ENCODE data around the gene SEPTIN2. TPM values are rescaled to one million over a fixed set of nuclear protein-coding genes. Genes with fewer than 3 reads are reported as not detected.
"Not testable (repeated sequence)": the region's sequence is repeated elsewhere in the genome, so short reads cannot be mapped to it uniquely, and the experiment has no call there.

SEPTIN2 gene
- polyA plus RNA-seq, 1 donor (not counting 4 experiments of a cell fraction or from before 2014, with no cell fraction given) = 644 TPM

DNA sequence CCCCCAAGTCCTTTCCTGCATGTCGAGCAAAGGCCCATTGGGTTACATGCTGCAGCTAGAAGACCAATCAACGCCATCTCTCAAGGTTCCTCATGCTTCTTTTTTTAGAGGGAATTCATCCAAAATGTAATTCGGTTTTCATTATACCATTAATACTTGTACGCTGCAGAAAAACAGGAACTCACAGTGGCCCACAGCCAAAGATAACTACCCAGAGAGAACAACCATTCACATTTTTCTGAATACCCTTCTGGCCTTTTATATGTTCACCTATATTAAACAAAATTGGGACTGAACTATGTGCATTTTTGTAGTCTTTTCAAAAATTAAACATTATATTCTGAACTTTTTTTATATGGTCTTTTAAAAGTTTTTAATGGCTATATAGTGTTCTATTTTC, 66.1 kb downstream of the SEPTIN2 start:
- no peak for FAIRE-seq
- dilution Hi-C loops (cut with MboI; ENCODE audit: extremely low pct_ligation_motif_present, low sequenced_read_pairs) = no loop called here
- TF ChIP-seq, protein P1, sequence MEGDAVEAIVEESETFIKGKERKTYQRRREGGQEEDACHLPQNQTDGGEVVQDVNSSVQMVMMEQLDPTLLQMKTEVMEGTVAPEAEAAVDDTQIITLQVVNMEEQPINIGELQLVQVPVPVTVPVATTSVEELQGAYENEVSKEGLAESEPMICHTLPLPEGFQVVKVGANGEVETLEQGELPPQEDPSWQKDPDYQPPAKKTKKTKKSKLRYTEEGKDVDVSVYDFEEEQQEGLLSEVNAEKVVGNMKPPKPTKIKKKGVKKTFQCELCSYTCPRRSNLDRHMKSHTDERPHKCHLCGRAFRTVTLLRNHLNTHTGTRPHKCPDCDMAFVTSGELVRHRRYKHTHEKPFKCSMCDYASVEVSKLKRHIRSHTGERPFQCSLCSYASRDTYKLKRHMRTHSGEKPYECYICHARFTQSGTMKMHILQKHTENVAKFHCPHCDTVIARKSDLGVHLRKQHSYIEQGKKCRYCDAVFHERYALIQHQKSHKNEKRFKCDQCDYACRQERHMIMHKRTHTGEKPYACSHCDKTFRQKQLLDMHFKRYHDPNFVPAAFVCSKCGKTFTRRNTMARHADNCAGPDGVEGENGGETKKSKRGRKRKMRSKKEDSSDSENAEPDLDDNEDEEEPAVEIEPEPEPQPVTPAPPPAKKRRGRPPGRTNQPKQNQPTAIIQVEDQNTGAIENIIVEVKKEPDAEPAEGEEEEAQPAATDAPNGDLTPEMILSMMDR (optimal IDR thresholded peaks at IDR 0.05 in 1 of 3, IDR thresholded peaks at IDR 0.05 in 1 of 3, conservative IDR thresholded peaks at IDR 0.05 in 1 of 3; ENCODE audit: extremely low read depth in 1 of 3, insufficient read depth in 2 of 3, low read length in 3 of 3) = no peak
- TF ChIP-seq EZH2 (IDR thresholded peaks at IDR 0.05; ENCODE audit: low read length) = no peak
- Histone ChIP-seq H2AFZ (ENCODE audit: control insufficient read depth, low read length) (no peak overlapping the region), H3K4me1 (ENCODE audit: control insufficient read depth, extremely low read depth, insufficient read depth, low read length) (peaks cover 15% of the 10 kb centered on the region), H3K4me3 (ENCODE audit: control insufficient read depth in 2 of 3, extremely low read depth in 1 of 3, insufficient read depth in 2 of 3, low read depth in 1 of 3, low read length in 3 of 3) (no peak overlapping the region), H3K9ac (ENCODE audit: control insufficient read depth, extremely low read depth, insufficient read depth, low read length) (no peak overlapping the region), H3K36me3 (ENCODE audit: control insufficient read depth in 2 of 2, extremely low read depth in 1 of 2, insufficient read depth in 2 of 2, low read length in 2 of 2) (peaks cover 4 to 7% of the 10 kb centered on the region in 2 experiments), H3K79me2 (ENCODE audit: control insufficient read depth, insufficient read depth, low read length) (peaks cover 30% of the 10 kb centered on the region), H3K27me3 (ENCODE audit: control insufficient read depth, extremely low read depth, insufficient read depth, low read length) (no peaks in the 10 kb centered on the region), H4K20me1 (ENCODE audit: control insufficient read depth, extremely low read depth, insufficient read depth, low read length) (peaks cover 3% of the 10 kb centered on the region), H3K9me3 (ENCODE audit: control insufficient read depth, low read depth, low read length) (no peaks in the 10 kb centered on the region), H3K27ac (ENCODE audit: control insufficient read depth, insufficient read depth, low read length) (no peak overlapping the region), H3K4me2 (ENCODE audit: control insufficient read depth, extremely low read depth, insufficient read depth, low read depth, low read length) (no peak overlapping the region), H3K9me1 (ENCODE audit: control insufficient read depth, extremely low read depth, insufficient read depth, low read length) (no peaks in the 10 kb centered on the region)
- no peak for DNase-seq (ENCODE audit: low read depth, low spot score)

DNA sequence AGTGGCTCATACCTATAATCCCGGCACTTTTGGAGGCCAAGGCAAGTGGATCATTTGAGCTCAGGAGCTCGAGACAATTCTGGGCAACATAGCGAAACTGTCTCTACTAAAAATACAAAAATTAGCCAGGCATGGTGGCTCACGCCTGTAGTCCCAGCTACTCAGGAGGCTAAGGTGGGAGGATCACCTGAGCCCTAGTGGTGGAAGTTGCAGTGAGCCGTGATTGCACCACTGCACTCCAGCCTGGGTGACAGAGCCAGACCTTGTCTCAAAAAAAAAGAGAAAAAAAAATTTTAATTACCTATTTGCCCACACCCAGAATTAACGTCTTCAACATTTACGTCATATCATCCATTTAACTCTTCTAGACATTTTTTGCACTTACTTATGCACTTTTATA, 69.7 kb downstream of the SEPTIN2 start:
- H3K9me3 ChIP-seq (ENCODE audit: control insufficient read depth, low read depth, low read length); H3K27me3 ChIP-seq (ENCODE audit: control insufficient read depth, extremely low read depth, insufficient read depth, low read length); H3K36me3 ChIP-seq (ENCODE audit: control insufficient read depth in 2 of 2, extremely low read depth in 1 of 2, insufficient read depth in 2 of 2, low read length in 2 of 2); H2AFZ ChIP-seq (ENCODE audit: control insufficient read depth, low read length); H3K9ac ChIP-seq (ENCODE audit: control insufficient read depth, extremely low read depth, insufficient read depth, low read length); DNase-seq (ENCODE audit: low read depth, low spot score); FAIRE-seq; H3K4me3 ChIP-seq (ENCODE audit: control insufficient read depth in 2 of 3, extremely low read depth in 1 of 3, insufficient read depth in 2 of 3, low read depth in 1 of 3, low read length in 3 of 3); H3K9me1 ChIP-seq (ENCODE audit: control insufficient read depth, extremely low read depth, insufficient read depth, low read length); H3K4me2 ChIP-seq (ENCODE audit: control insufficient read depth, extremely low read depth, insufficient read depth, low read depth, low read length); H4K20me1 ChIP-seq (ENCODE audit: control insufficient read depth, extremely low read depth, insufficient read depth, low read length); H3K27ac ChIP-seq (ENCODE audit: control insufficient read depth, insufficient read depth, low read length); dilution Hi-C loops (cut with MboI; ENCODE audit: extremely low pct_ligation_motif_present, low sequenced_read_pairs): not testable (repeated sequence)
- Histone ChIP-seq H3K79me2 (ENCODE audit: control insufficient read depth, insufficient read depth, low read length) (peaks cover 18% of the 10 kb centered on the region), H3K4me1 (ENCODE audit: control insufficient read depth, extremely low read depth, insufficient read depth, low read length) (peaks cover 17% of the 10 kb centered on the region)

DNA sequence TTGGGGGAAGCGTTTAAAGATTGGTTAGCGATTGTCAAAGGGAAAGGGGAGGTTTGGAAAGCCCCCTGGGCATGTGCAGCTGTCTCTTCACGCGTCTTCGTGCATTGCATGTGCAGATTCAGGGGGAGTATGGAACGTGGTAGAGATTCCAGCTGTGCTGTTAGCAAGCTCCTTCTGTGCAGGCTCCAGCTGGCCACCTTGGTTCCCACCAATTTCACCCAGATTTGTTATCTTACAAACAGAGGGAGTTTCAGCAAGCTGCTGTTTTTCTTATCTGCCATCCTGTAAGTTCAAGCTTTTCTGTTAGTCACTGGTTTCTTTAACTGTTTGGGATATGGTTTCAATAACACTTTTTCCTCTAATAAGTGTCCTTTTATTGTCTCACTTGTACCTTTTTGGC, 70.8 kb downstream of the SEPTIN2 start:
- peaks cover 11% of the 10 kb centered on the region for H3K79me2 ChIP-seq (ENCODE audit: control insufficient read depth, insufficient read depth, low read length)
- H3K4me3 ChIP-seq (ENCODE audit: control insufficient read depth in 2 of 3, extremely low read depth in 1 of 3, insufficient read depth in 2 of 3, low read depth in 1 of 3, low read length in 3 of 3) = no peak overlapping the region
- FAIRE-seq = no peak

More for the DNA sequence above, 70.8 kb downstream of the SEPTIN2 start:
- H3K27me3 ChIP-seq (ENCODE audit: control insufficient read depth, extremely low read depth, insufficient read depth, low read length) = no peaks in the 10 kb centered on the region
- no peak overlapping the region for H3K9ac ChIP-seq (ENCODE audit: control insufficient read depth, extremely low read depth, insufficient read depth, low read length)
- dilution Hi-C loops (cut with MboI; ENCODE audit: extremely low pct_ligation_motif_present, low sequenced_read_pairs) = no loop called here
- H3K4me2 ChIP-seq (ENCODE audit: control insufficient read depth, extremely low read depth, insufficient read depth, low read depth, low read length) = no peak overlapping the region
- no peak overlapping the region for H2AFZ ChIP-seq (ENCODE audit: control insufficient read depth, low read length)
- H3K36me3 ChIP-seq (ENCODE audit: control insufficient read depth in 2 of 2, extremely low read depth in 1 of 2, insufficient read depth in 2 of 2, low read length in 2 of 2) = peaks cover 4 to 7% of the 10 kb centered on the region in 2 experiments
- DNase-seq (ENCODE audit: low read depth, low spot score) = no peak
- peaks cover 3% of the 10 kb centered on the region for H4K20me1 ChIP-seq (ENCODE audit: control insufficient read depth, extremely low read depth, insufficient read depth, low read length)
- TF ChIP-seq EZH2 (IDR thresholded peaks at IDR 0.05; ENCODE audit: low read length) = no peak
- TF ChIP-seq, protein P1 (optimal IDR thresholded peaks at IDR 0.05 in 1 of 3, IDR thresholded peaks at IDR 0.05 in 1 of 3, conservative IDR thresholded peaks at IDR 0.05 in 1 of 3; ENCODE audit: extremely low read depth in 1 of 3, insufficient read depth in 2 of 3, low read length in 3 of 3) = no peak
- H3K9me1 ChIP-seq (ENCODE audit: control insufficient read depth, extremely low read depth, insufficient read depth, low read length) = peaks cover 6% of the 10 kb centered on the region
- H3K27ac ChIP-seq (ENCODE audit: control insufficient read depth, insufficient read depth, low read length) = no peak overlapping the region
- H3K9me3 ChIP-seq (ENCODE audit: control insufficient read depth, low read depth, low read length) = no peaks in the 10 kb centered on the region
- peaks cover 27% of the 10 kb centered on the region for H3K4me1 ChIP-seq (ENCODE audit: control insufficient read depth, extremely low read depth, insufficient read depth, low read length)
